Parathyroid adenoma (tissue), 2 donors: Measurements from ENCODE around the gene CLBA1.

Source experiments
- H2AFZ ChIP-seq: fragments of 300-600 bp; sonication (generic); one replicate; pipeline ENCODE4 v1.7.0; 2017; ENCODE audit warnings: antibody characterized with exemption, mild to moderate bottlenecking
- H3K27ac ChIP-seq: fragments of 300-600 bp; sonication (generic); one replicate; pipeline ENCODE4 v1.7.0; 2017
- H3K27me3 ChIP-seq: fragments of 300-600 bp; sonication (generic); one replicate; pipeline ENCODE4 v1.7.0; 2017; ENCODE audit warnings: low read length; ENCODE audit not compliant: control insufficient read depth, insufficient read depth
- H3K36me3 ChIP-seq: fragments of 300-600 bp; sonication (generic); one replicate; pipeline ENCODE4 v1.7.0; 2017; ENCODE audit warnings: low read length; ENCODE audit not compliant: control insufficient read depth, insufficient read depth
- H3K4me1 ChIP-seq: fragments of 300-600 bp; sonication (generic); one replicate; pipeline ENCODE4 v1.7.0; 2017; ENCODE audit warnings: control low read depth
- H3K4me2 ChIP-seq: fragments of 300-600 bp; sonication (generic); one replicate; pipeline ENCODE4 v1.7.0; 2017; ENCODE audit warnings: low read length
- H3K4me3 ChIP-seq: fragments of 300-600 bp; sonication (generic); one replicate; pipeline ENCODE4 v1.7.0; 2017; ENCODE audit warnings: low read depth, low read length
- H3K79me2 ChIP-seq: fragments of 300-600 bp; sonication (generic); one replicate; pipeline ENCODE4 v1.7.0; 2017; ENCODE audit warnings: control low read depth
- H3K9ac ChIP-seq: fragments of 300-600 bp; sonication (generic); one replicate; pipeline ENCODE4 v1.7.0; 2017; ENCODE audit warnings: mild to moderate bottlenecking
- H3K9me3 ChIP-seq: fragments of 300-600 bp; sonication (generic); one replicate; pipeline ENCODE4 v1.7.0; 2017; ENCODE audit warnings: low read length; ENCODE audit not compliant: control insufficient read depth
- CTCF ChIP-seq: fragments of 300-600 bp; sonication (generic); IDR thresholded peaks from one replicate; pipeline ENCODE4 v1.7.0; 2017; ENCODE audit warnings: antibody characterized with exemption, mild to moderate bottlenecking
- donor health status: primary hyperparathyroidism.

The CLBA1 gene

GRCh38 chr14:104937694-104938365 lies 47.8 kb upstream of the CLBA1 start:
- Histone ChIP-seq H3K4me3 (no peak overlapping the region), H3K36me3 (no peaks in the 10 kb centered on the region), H3K4me1 (peaks cover 17% of the 10 kb centered on the region), H3K9ac (no peak overlapping the region), H3K27me3 (no peaks in the 10 kb centered on the region), H3K27ac (no peak overlapping the region), H3K4me2 (no peak overlapping the region), H3K9me3 (no peaks in the 10 kb centered on the region), H3K79me2 (no peaks in the 10 kb centered on the region), H2AFZ (no peak overlapping the region)
- no peak for TF ChIP-seq CTCF

GRCh38 chr14:104938436-104938835 lies 47.2 kb upstream of the CLBA1 start:
- Histone ChIP-seq H3K79me2 (no peaks in the 10 kb centered on the region), H3K27me3 (no peaks in the 10 kb centered on the region), H3K4me2 (no peak overlapping the region), H3K9me3 (no peaks in the 10 kb centered on the region), H3K36me3 (no peaks in the 10 kb centered on the region), H2AFZ (no peak overlapping the region), H3K4me1 (peaks cover 17% of the 10 kb centered on the region), H3K4me3 (no peak overlapping the region), H3K27ac (no peak overlapping the region), H3K9ac (no peak overlapping the region)
- no peak for TF ChIP-seq CTCF

- H3K9ac ChIP-seq = no peak overlapping the region
- H3K79me2 ChIP-seq = no peaks in the 10 kb centered on the region
- no peaks in the 10 kb centered on the region for H3K9me3 ChIP-seq
- H3K36me3 ChIP-seq = no peaks in the 10 kb centered on the region
- H3K27ac ChIP-seq = no peak overlapping the region
- TF ChIP-seq CTCF = no peak
- no peaks in the 10 kb centered on the region for H3K27me3 ChIP-seq
- no peak overlapping the region for H3K4me3 ChIP-seq
- H3K4me1 ChIP-seq = peaks cover 17% of the 10 kb centered on the region
- H3K4me2 ChIP-seq = no peak overlapping the region
- no peak overlapping the region for H2AFZ ChIP-seq
Measured at GRCh38 chr14:104938960-104939359, 46.6 kb upstream of the CLBA1 start.

- Histone ChIP-seq H2AFZ (no peak overlapping the region), H3K4me1 (peaks cover 10% of the 10 kb centered on the region), H3K4me2 (no peak overlapping the region), H3K79me2 (no peaks in the 10 kb centered on the region), H3K27me3 (no peaks in the 10 kb centered on the region), H3K36me3 (no peaks in the 10 kb centered on the region), H3K9ac (no peak overlapping the region), H3K9me3 (no peaks in the 10 kb centered on the region), H3K4me3 (no peak overlapping the region), H3K27ac (no peak overlapping the region)
- TF ChIP-seq CTCF = no peak
Measured at GRCh38 chr14:104939666-104940410, 45.8 kb upstream of the CLBA1 start.
